ENCODE data around the gene ROBO2.

Gene ROBO2

GRCh38 chr3:77446761-77447160 lies 406.9 kb downstream of the ROBO2 start:
- no peak overlapping the region for H3K4me3 ChIP-seq (ENCODE audit: low read length)
- DNase-seq (ENCODE audit: low read depth): no peak
- no peak for TF ChIP-seq CTCF (IDR thresholded peaks at IDR 0.05; ENCODE audit: insufficient read depth, low read depth, low read length, missing control alignments)

GRCh38 chr3:77449459-77450350 lies 409.8 kb downstream of the ROBO2 start:
- H3K4me3 ChIP-seq (ENCODE audit: low read length): no peak overlapping the region
- DNase-seq (ENCODE audit: low read depth): no peak
- no peak for TF ChIP-seq CTCF (IDR thresholded peaks at IDR 0.05; ENCODE audit: insufficient read depth, low read depth, low read length, missing control alignments)

GRCh38 chr3:77456431-77456830 lies 416.5 kb downstream of the ROBO2 start:
- no peak for TF ChIP-seq CTCF (IDR thresholded peaks at IDR 0.05; ENCODE audit: insufficient read depth, low read depth, low read length, missing control alignments)
- no peak overlapping the region for H3K4me3 ChIP-seq (ENCODE audit: low read length)
- no peak for DNase-seq (ENCODE audit: low read depth)

- no peak for DNase-seq (ENCODE audit: low read depth)
- TF ChIP-seq CTCF (IDR thresholded peaks at IDR 0.05; ENCODE audit: insufficient read depth, low read depth, low read length, missing control alignments): no peak
- no peak overlapping the region for H3K4me3 ChIP-seq (ENCODE audit: low read length)
These were observed 417.0 kb downstream of the ROBO2 start for GRCh38 chr3:77456906-77457305.

- H3K4me3 ChIP-seq (ENCODE audit: low read length): no peak overlapping the region
- no peak for DNase-seq (ENCODE audit: low read depth)
- no peak for TF ChIP-seq CTCF (IDR thresholded peaks at IDR 0.05; ENCODE audit: insufficient read depth, low read depth, low read length, missing control alignments)
These were observed 420.0 kb downstream of the ROBO2 start for GRCh38 chr3:77459926-77460325.

GRCh38 chr3:77460326-77460725 lies 420.4 kb downstream of the ROBO2 start:
- TF ChIP-seq CTCF (IDR thresholded peaks at IDR 0.05; ENCODE audit: insufficient read depth, low read depth, low read length, missing control alignments): no peak
- H3K4me3 ChIP-seq (ENCODE audit: low read length): no peak overlapping the region
- no peak for DNase-seq (ENCODE audit: low read depth)

- DNase-seq (ENCODE audit: low read depth): no peak
- H3K4me3 ChIP-seq (ENCODE audit: low read length): no peak overlapping the region
- TF ChIP-seq CTCF (IDR thresholded peaks at IDR 0.05; ENCODE audit: insufficient read depth, low read depth, low read length, missing control alignments): no peak
These were observed 423.1 kb downstream of the ROBO2 start for GRCh38 chr3:77462951-77463350.
